ENCODE data around the gene ZNF227.
"Not testable (repeated sequence)": the region's sequence is repeated elsewhere in the genome, so short reads cannot be mapped to it uniquely, and the experiment has no call there.

ZNF227 gene

GRCh38 chr19:44182145-44182544 lies 30.2 kb upstream of the ZNF227 start:
- Histone ChIP-seq H3K4me1 (ENCODE audit: insufficient read depth, insufficient read length) (no peaks in the 10 kb centered on the region), H3K4me3 (ENCODE audit: insufficient read length, low read depth) (no peak overlapping the region), H3K9ac (ENCODE audit: insufficient read length, low read depth) (no peak overlapping the region), H3K27me3 (ENCODE audit: insufficient read depth, insufficient read length) (no peaks in the 10 kb centered on the region), H3K36me3 (ENCODE audit: insufficient read depth, insufficient read length, low read length) (peaks cover 5% of the 10 kb centered on the region), H3K9me3 (ENCODE audit: insufficient read depth, low read length) (no peaks in the 10 kb centered on the region)
- no peak for DNase-seq (ENCODE audit: low read depth, low spot score)
- no peak for TF ChIP-seq SUZ12 (IDR thresholded peaks at IDR 0.05; ENCODE audit: extremely low read depth, insufficient read depth, insufficient read length)
- TF ChIP-seq YY1 (IDR thresholded peaks at IDR 0.05; ENCODE audit: insufficient read depth, insufficient read length): no peak
- no peak for TF ChIP-seq ZNF274 (IDR thresholded peaks at IDR 0.05; ENCODE audit: low read depth, low read length)

DNA sequence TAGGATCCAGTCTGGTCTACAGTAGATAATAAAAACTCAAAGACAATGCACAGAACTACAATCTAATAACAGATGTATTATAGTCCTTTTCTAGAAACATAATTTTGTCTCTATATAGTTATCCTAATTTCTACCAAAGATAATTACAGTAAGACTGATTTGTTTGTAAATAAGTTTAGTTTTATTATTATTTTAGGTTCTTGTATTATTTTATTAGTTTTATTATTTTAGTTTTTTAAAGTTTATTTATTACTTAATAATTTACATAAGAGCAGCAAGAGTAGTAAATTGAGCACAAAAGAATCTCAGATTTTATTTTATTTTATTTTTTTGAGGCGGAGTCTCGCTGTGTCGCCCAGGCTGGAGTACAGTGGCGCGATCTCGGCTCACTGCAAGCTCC lies 22.3 kb upstream of the ZNF227 start:
- Histone ChIP-seq H3K4me3 (ENCODE audit: insufficient read length, low read depth) (no peak overlapping the region), H3K4me1 (ENCODE audit: insufficient read depth, insufficient read length) (no peaks in the 10 kb centered on the region), H3K27me3 (ENCODE audit: insufficient read depth, insufficient read length) (no peaks in the 10 kb centered on the region), H3K9me3 (ENCODE audit: insufficient read depth, low read length) (no peaks in the 10 kb centered on the region), H3K36me3 (ENCODE audit: insufficient read depth, insufficient read length, low read length) (no peaks in the 10 kb centered on the region), H3K9ac (ENCODE audit: insufficient read length, low read depth) (no peak overlapping the region)
- TF ChIP-seq ZNF274 (IDR thresholded peaks at IDR 0.05; ENCODE audit: low read depth, low read length) (no peak), SUZ12 (IDR thresholded peaks at IDR 0.05; ENCODE audit: extremely low read depth, insufficient read depth, insufficient read length) (no peak), YY1 (IDR thresholded peaks at IDR 0.05; ENCODE audit: insufficient read depth, insufficient read length) (no peak)
- no peak for DNase-seq (ENCODE audit: low read depth, low spot score)

- no peak overlapping the region for H3K9ac ChIP-seq (ENCODE audit: insufficient read length, low read depth)
- DNase-seq (ENCODE audit: low read depth, low spot score): no peak
- no peak for TF ChIP-seq ZNF274 (IDR thresholded peaks at IDR 0.05; ENCODE audit: low read depth, low read length)
- no peak for TF ChIP-seq YY1 (IDR thresholded peaks at IDR 0.05; ENCODE audit: insufficient read depth, insufficient read length)
- TF ChIP-seq SUZ12 (IDR thresholded peaks at IDR 0.05; ENCODE audit: extremely low read depth, insufficient read depth, insufficient read length): no peak
- no peak overlapping the region for H3K4me3 ChIP-seq (ENCODE audit: insufficient read length, low read depth)
- no peaks in the 10 kb centered on the region for H3K27me3 ChIP-seq (ENCODE audit: insufficient read depth, insufficient read length)
- H3K36me3 ChIP-seq (ENCODE audit: insufficient read depth, insufficient read length, low read length): no peaks in the 10 kb centered on the region
- H3K4me1 ChIP-seq (ENCODE audit: insufficient read depth, insufficient read length): no peaks in the 10 kb centered on the region
- no peaks in the 10 kb centered on the region for H3K9me3 ChIP-seq (ENCODE audit: insufficient read depth, low read length)
These were observed 20.2 kb upstream of the ZNF227 start for GRCh38 chr19:44192127-44192526.

GRCh38 chr19:44196772-44197171 lies 15.6 kb upstream of the ZNF227 start:
- no peaks in the 10 kb centered on the region for H3K27me3 ChIP-seq (ENCODE audit: insufficient read depth, insufficient read length)
- no peak for DNase-seq (ENCODE audit: low read depth, low spot score)
- H3K36me3 ChIP-seq (ENCODE audit: insufficient read depth, insufficient read length, low read length): no peaks in the 10 kb centered on the region
- no peaks in the 10 kb centered on the region for H3K9me3 ChIP-seq (ENCODE audit: insufficient read depth, low read length)
- TF ChIP-seq YY1 (IDR thresholded peaks at IDR 0.05; ENCODE audit: insufficient read depth, insufficient read length) (no peak), ZNF274 (IDR thresholded peaks at IDR 0.05; ENCODE audit: low read depth, low read length) (no peak), SUZ12 (IDR thresholded peaks at IDR 0.05; ENCODE audit: extremely low read depth, insufficient read depth, insufficient read length) (no peak)
- H3K4me3 ChIP-seq (ENCODE audit: insufficient read length, low read depth): no peak overlapping the region
- H3K9ac ChIP-seq (ENCODE audit: insufficient read length, low read depth): no peak overlapping the region
- H3K4me1 ChIP-seq (ENCODE audit: insufficient read depth, insufficient read length): no peaks in the 10 kb centered on the region

GRCh38 chr19:44202470-44202869 lies 9.9 kb upstream of the ZNF227 start:
- Histone ChIP-seq H3K9ac (ENCODE audit: insufficient read length, low read depth) (no peak overlapping the region), H3K4me3 (ENCODE audit: insufficient read length, low read depth) (no peak overlapping the region), H3K9me3 (ENCODE audit: insufficient read depth, low read length) (no peaks in the 10 kb centered on the region), H3K4me1 (ENCODE audit: insufficient read depth, insufficient read length) (no peaks in the 10 kb centered on the region), H3K36me3 (ENCODE audit: insufficient read depth, insufficient read length, low read length) (no peaks in the 10 kb centered on the region), H3K27me3 (ENCODE audit: insufficient read depth, insufficient read length) (no peaks in the 10 kb centered on the region)
- DNase-seq (ENCODE audit: low read depth, low spot score): no peak
- TF ChIP-seq ZNF274 (IDR thresholded peaks at IDR 0.05; ENCODE audit: low read depth, low read length): no peak
- TF ChIP-seq SUZ12 (IDR thresholded peaks at IDR 0.05; ENCODE audit: extremely low read depth, insufficient read depth, insufficient read length): no peak
- TF ChIP-seq YY1 (IDR thresholded peaks at IDR 0.05; ENCODE audit: insufficient read depth, insufficient read length): no peak

DNA sequence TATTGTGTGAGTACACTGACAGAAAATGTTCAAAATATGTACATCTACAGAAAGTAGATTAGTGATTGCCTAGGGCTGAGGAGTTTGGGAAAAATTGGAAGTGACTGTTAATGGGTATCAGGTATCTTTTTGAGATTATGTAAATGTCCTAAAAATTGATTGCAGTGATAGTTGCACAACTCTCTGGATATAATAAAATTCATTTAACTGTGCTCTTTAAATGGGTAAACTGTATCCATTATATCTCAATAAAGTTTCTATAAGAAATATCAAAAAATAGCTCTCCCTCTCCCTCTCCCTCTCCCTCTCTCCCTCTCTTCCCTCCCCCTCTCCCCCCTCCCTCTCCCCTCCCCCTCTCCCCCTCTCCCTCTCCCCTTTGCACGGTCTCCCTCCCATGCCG lies 9.4 kb upstream of the ZNF227 start:
- H3K27me3 ChIP-seq (ENCODE audit: insufficient read depth, insufficient read length): no peaks in the 10 kb centered on the region
- TF ChIP-seq ZNF274 (IDR thresholded peaks at IDR 0.05; ENCODE audit: low read depth, low read length) (no peak), YY1 (IDR thresholded peaks at IDR 0.05; ENCODE audit: insufficient read depth, insufficient read length) (no peak), SUZ12 (IDR thresholded peaks at IDR 0.05; ENCODE audit: extremely low read depth, insufficient read depth, insufficient read length) (no peak)
- no peaks in the 10 kb centered on the region for H3K36me3 ChIP-seq (ENCODE audit: insufficient read depth, insufficient read length, low read length)

GRCh38 chr19:44203877-44204276 lies 8.5 kb upstream of the ZNF227 start:
- H3K9ac ChIP-seq (ENCODE audit: insufficient read length, low read depth); H3K4me3 ChIP-seq (ENCODE audit: insufficient read length, low read depth); H3K9me3 ChIP-seq (ENCODE audit: insufficient read depth, low read length); H3K27me3 ChIP-seq (ENCODE audit: insufficient read depth, insufficient read length); H3K36me3 ChIP-seq (ENCODE audit: insufficient read depth, insufficient read length, low read length); H3K4me1 ChIP-seq (ENCODE audit: insufficient read depth, insufficient read length); DNase-seq (ENCODE audit: low read depth, low spot score): not testable (repeated sequence)

More for the DNA sequence above, 9.4 kb upstream of the ZNF227 start:
- H3K9ac ChIP-seq (ENCODE audit: insufficient read length, low read depth): no peak overlapping the region
- no peaks in the 10 kb centered on the region for H3K4me1 ChIP-seq (ENCODE audit: insufficient read depth, insufficient read length)
- no peak for DNase-seq (ENCODE audit: low read depth, low spot score)
- no peak overlapping the region for H3K4me3 ChIP-seq (ENCODE audit: insufficient read length, low read depth)
- no peaks in the 10 kb centered on the region for H3K9me3 ChIP-seq (ENCODE audit: insufficient read depth, low read length)

DNA sequence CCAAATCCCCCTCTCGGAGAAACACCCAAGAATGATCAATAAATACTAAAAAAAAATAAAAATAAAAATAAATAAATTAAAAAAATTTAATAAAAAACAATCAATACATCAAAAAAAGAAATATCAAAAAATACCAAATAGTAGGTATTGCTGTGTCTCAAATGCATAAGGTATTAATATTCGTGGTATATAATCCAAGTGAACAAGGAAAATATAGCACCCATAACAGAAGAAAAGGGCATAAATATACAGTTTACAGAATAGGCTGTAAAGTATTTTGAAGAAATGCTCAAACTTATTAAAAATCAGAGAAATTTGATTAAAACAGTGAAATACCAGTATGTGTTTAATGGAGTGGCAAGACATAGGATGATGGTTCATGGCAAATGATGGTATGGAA lies 7.6 kb upstream of the ZNF227 start:
- Histone ChIP-seq H3K4me3 (ENCODE audit: insufficient read length, low read depth) (no peak overlapping the region), H3K36me3 (ENCODE audit: insufficient read depth, insufficient read length, low read length) (no peaks in the 10 kb centered on the region), H3K9me3 (ENCODE audit: insufficient read depth, low read length) (no peaks in the 10 kb centered on the region), H3K27me3 (ENCODE audit: insufficient read depth, insufficient read length) (no peaks in the 10 kb centered on the region), H3K4me1 (ENCODE audit: insufficient read depth, insufficient read length) (no peaks in the 10 kb centered on the region), H3K9ac (ENCODE audit: insufficient read length, low read depth) (no peak overlapping the region)
- TF ChIP-seq YY1 (IDR thresholded peaks at IDR 0.05; ENCODE audit: insufficient read depth, insufficient read length) (no peak), SUZ12 (IDR thresholded peaks at IDR 0.05; ENCODE audit: extremely low read depth, insufficient read depth, insufficient read length) (no peak), ZNF274 (IDR thresholded peaks at IDR 0.05; ENCODE audit: low read depth, low read length) (no peak)
- DNase-seq (ENCODE audit: low read depth, low spot score): no peak
